ENCODE results near the gene TRABD.

DNA sequence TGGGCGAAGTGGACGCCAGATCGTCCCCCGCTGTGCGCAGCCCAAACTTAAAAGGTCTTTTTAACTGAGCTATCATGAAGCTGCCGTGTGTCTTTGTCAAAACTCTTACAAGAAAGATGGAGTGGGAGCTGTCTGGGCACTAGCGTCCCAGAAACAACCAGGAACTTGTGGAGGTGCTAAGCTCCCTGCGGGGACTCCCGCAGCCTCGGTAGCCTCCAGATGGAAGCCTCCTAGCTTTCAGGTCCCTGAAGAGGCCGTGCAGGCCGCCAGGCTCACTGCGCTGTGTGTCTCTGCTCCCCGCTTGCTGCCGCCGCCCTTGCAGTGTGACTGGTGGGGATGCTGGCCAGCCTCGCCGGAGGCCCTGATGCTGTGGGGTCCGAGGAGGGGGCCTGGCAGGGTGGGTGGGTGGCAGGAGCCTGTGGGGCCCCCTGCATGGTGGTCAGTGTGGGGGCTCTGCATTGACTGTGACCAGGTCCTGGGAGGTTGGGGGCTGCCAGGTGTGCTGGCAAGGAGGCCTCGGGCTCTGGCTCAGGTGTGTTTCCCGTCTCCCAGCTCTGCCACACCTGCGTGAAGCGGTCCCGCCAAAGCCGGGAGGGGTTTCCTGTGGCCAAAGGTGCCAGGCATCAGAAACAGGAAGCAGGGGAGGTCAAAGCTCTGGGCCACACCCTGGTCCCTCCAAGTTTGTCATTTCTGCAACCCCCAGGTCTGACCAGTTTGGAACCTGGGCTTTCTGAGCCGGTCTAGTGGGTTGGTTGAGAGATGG lies 1.2 kb downstream of the TRABD start:
- TF ChIP-seq, protein P1, sequence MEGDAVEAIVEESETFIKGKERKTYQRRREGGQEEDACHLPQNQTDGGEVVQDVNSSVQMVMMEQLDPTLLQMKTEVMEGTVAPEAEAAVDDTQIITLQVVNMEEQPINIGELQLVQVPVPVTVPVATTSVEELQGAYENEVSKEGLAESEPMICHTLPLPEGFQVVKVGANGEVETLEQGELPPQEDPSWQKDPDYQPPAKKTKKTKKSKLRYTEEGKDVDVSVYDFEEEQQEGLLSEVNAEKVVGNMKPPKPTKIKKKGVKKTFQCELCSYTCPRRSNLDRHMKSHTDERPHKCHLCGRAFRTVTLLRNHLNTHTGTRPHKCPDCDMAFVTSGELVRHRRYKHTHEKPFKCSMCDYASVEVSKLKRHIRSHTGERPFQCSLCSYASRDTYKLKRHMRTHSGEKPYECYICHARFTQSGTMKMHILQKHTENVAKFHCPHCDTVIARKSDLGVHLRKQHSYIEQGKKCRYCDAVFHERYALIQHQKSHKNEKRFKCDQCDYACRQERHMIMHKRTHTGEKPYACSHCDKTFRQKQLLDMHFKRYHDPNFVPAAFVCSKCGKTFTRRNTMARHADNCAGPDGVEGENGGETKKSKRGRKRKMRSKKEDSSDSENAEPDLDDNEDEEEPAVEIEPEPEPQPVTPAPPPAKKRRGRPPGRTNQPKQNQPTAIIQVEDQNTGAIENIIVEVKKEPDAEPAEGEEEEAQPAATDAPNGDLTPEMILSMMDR (IDR thresholded peaks at IDR 0.05; ENCODE audit: poor library complexity, severe bottlenecking) = no peak
- TF ChIP-seq, protein P2, sequence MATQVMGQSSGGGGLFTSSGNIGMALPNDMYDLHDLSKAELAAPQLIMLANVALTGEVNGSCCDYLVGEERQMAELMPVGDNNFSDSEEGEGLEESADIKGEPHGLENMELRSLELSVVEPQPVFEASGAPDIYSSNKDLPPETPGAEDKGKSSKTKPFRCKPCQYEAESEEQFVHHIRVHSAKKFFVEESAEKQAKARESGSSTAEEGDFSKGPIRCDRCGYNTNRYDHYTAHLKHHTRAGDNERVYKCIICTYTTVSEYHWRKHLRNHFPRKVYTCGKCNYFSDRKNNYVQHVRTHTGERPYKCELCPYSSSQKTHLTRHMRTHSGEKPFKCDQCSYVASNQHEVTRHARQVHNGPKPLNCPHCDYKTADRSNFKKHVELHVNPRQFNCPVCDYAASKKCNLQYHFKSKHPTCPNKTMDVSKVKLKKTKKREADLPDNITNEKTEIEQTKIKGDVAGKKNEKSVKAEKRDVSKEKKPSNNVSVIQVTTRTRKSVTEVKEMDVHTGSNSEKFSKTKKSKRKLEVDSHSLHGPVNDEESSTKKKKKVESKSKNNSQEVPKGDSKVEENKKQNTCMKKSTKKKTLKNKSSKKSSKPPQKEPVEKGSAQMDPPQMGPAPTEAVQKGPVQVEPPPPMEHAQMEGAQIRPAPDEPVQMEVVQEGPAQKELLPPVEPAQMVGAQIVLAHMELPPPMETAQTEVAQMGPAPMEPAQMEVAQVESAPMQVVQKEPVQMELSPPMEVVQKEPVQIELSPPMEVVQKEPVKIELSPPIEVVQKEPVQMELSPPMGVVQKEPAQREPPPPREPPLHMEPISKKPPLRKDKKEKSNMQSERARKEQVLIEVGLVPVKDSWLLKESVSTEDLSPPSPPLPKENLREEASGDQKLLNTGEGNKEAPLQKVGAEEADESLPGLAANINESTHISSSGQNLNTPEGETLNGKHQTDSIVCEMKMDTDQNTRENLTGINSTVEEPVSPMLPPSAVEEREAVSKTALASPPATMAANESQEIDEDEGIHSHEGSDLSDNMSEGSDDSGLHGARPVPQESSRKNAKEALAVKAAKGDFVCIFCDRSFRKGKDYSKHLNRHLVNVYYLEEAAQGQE (IDR thresholded peaks at IDR 0.05; ENCODE audit: borderline replicate concordance) = no peak
- no peak for TF ChIP-seq EP300 (conservative IDR thresholded peaks at IDR 0.05; ENCODE audit: poor library complexity, severe bottlenecking)
- TF ChIP-seq MXI1 (conservative IDR thresholded peaks at IDR 0.05; ENCODE audit: poor library complexity, severe bottlenecking) = no peak
- TF ChIP-seq POLR2AphosphoS5 (IDR thresholded peaks at IDR 0.05) = no peak
- TF ChIP-seq SMC3 (conservative IDR thresholded peaks at IDR 0.05; ENCODE audit: poor library complexity) = no peak
- no peak for TF ChIP-seq EZH2 (IDR thresholded peaks at IDR 0.05; ENCODE audit: borderline replicate concordance, insufficient read depth, low read length, poor library complexity, severe bottlenecking)

All from neural cell (in vitro differentiated cells).